Measurements from ENCODE around the gene TOE1.

Gene TOE1

DNA sequence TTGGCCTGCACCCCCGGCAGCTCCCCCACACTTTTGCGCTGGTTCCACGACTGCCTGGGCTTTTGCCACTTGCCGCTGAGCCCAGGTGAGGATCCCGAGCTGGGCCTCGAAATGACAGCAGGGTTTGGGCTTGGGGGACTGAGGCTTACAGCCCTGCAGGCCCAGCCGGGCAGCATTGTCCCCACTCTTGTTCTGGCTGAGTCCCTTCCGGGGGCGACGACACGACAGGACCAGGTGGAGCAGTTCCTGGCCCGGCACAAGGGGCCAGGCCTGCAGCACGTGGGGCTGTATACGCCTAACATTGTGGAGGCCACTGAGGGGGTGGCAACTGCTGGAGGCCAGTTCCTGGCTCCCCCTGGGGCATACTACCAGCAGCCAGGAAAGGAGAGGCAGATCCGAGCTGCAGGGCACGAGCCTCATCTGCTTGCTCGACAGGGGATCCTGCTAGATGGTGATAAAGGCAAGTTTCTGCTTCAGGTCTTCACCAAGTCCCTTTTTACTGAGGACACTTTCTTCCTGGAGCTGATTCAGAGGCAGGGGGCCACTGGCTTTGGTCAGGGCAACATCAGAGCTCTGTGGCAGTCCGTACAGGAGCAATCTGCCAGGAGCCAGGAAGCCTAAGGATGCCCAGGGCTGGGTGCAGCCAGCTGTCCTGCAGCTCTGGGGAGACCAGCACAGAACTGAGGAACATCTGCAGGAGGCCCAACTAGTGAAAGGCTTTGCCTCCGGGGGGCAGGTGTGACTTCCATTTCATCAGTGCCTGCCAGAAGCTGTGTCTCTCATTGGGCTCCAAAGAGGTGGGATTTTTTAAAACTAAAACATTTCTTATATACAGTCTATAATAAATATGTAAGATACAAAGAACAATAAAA lies 12.1 kb upstream of the TOE1 start:
- no peak for DNase-seq

DNA sequence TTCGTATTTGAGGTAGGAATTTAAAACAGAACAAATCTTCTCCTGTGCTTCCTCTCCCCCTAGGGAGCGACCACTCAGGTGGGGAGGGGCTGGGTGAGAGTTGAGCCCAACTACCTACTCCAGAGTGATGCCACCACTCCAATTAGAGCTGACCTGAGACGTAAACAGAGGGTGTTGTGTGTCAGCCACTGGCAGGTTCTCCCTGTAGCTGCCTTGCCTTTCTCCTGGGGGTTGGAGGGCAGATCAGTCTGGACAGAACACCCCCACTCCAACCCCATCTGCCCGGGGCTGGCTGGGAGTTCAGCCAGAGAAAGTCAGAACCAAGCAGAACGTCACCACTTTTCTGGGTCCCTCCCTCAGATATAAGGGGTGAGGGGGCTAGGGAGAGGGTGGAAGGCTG lies 11.3 kb upstream of the TOE1 start:
- no peak for DNase-seq

DNA sequence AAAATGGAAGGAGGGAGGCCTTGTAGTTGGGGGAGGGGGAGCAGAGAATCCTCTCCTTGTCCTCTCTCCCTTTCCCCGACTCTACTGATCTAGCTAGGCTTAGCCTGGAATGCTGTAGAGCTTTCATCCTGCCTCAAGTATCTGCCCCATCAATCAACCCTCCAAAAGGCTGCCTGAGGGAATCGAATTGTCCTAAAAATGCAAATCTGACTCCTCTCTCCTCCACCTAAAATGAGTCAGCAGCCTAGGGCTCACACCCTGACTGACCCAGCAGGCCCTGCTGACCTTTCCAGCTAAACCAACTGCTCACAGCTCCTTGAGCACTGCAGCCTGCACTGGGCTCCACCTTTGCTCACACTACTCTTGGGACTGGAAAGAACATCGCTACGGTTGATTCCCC lies 10.5 kb upstream of the TOE1 start:
- no peak for DNase-seq

DNA sequence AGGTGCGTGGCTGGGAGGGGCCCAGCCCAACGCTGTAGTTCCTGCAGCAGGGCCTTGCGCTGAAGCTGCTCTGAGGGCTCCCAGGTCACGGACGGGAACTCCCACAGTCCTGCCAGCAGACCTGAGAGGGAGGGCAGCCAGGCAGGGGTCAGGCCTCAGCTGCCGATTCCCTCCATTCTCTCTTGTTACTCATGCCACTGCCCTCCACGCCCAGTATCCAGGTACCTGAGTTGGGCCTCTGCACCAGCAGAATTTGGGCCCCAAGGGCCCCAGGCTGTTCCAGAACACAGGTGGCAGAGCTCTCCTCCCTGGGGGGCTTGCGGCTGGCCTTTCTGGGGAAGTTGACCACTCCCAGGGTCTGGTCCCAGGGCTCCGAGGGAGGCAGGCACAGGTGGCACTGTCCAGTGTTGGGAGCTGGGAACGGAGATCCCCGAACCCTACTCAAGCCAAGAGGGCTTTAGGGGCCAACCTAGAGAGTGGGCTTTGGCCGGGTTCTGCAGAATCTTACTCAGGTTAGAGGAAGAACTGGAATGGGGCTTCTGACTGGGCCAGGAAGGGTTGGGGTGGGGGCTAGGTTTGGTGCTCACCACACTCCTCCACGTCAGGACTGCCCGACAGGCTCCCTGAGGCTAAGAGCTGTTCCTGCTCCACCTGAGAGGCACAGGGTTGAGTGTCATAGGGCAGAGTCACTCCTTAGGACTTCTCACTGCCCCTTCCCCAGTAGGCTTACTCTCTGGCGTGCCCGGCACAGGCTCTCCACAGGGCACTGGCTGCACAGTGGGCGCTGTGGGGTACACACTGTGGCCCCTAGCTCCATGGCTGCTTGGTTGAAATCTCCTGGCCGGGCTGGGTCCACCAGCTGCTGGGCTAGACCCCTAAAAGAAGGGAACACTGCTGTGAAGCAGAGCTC lies 8.3 kb upstream of the TOE1 start:
- no peak for DNase-seq

DNA sequence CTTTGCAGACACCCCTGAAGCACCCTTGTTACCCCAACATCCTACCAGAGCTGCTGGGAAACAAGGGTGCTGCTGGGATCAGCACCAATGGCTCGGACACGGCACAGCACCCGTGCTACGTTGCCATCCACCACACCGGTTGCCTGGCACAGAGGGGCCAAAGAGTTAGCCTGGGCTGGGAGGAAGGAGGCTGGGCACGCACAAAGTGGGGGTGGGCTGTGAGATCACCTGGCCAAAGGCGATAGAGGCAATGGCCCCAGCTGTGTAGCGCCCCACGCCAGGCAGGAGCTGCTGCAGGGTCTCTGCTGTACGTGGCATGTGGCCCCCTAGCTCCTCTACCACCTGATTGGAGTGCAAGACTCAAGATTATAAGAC lies 7.6 kb upstream of the TOE1 start:
- no peak for DNase-seq

DNA sequence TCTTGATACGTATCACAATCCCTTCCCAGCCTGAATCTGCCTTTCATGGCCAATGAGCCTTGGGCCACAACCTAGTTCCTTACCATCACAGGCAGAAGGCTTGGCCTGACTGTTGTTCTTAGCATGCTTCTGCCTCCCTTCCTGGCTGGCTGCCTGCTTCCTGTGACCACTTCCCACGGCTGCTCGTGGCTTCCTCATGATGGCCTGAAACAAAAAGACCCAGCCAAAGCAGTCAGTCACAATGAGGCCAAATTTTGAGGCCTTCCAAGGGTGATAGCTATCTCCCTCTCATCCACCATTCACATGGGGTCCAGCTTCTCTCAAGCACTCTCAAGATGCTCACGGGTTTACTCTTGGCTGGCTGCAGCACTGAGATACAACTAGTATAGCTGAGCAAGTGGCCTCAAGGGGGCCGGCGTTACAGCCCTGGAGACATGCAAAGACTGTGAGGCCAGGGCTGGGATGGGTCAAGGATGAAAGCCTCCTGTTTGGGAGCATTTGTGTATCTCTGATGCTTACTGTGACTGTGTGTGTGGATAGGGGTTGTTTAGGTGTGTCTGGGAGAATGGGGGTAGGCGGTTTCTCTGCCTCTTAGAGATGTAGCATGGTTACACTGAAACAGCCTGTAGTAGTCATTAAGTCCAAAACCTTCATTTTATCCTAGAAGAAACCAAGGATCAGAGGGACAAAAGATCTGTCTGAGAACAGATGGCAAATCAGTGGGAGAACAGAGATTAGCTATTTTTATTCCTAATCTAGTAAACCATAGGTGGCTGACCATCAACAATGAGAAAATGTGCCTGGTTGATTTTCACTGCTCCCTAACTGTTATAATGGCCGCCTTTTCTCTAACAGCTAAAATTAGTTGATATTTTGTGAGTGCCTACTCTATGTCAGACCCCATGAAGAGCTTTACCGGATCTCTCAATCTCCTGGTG lies 5.4 kb upstream of the TOE1 start:
- peak; percentile 61 for DNase-seq

DNA sequence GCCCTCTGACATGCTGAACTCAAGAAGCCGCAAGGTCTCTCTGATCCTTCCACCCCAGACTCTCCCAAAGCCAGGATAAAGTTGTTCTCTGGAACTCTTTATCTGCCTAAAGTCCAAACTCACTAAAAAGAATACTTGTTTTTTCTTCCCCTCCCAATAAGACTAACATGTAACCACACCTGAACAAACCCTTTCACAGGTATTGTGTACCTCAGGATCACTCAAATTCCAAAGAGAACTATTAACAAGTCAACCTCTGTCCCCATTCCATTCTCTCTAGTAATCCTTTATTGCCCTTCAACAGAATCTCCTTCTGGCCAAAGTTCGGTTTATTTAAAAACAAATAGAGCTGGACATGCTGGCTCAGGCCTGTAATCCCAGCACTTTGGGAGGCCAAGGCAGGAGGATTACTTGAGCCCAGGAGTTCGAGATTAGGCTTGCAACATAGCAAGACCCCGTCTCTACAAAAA lies 4.1 kb upstream of the TOE1 start:
- no peak for DNase-seq

DNA sequence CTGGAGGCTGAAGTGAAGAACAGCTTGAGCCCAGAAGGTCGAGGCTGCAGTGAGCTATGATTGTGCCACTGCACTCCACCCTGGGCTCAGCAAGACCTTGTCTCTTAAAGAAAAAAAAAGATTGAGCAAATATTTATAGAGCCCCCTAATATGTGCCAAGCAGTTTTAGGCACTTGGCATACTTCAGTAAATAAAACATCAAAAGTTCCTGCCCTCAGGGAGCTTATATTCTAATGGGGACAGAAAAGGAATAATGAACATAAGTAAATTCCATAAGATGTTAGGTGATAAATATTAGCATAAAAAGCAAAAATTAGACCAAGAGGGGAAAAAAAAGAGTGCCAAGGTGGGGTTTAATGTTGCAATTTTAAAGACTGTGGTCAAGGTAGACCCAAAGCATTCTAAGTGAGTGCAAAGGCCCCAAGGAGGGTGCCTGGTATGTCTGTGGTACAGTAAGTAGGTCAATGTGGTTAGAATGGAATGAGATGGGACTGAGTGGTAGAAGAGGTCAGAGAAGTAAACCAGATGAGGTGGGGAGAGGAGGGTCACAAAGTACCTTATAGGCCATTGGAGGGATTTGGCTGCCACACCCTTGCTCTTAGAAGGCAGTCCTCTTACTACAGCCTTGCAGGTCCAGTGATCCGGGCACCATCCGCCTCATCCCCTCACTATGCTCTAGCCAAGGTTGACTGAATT lies 2.2 kb upstream of the TOE1 start:
- DNase-seq, result no peak

DNA sequence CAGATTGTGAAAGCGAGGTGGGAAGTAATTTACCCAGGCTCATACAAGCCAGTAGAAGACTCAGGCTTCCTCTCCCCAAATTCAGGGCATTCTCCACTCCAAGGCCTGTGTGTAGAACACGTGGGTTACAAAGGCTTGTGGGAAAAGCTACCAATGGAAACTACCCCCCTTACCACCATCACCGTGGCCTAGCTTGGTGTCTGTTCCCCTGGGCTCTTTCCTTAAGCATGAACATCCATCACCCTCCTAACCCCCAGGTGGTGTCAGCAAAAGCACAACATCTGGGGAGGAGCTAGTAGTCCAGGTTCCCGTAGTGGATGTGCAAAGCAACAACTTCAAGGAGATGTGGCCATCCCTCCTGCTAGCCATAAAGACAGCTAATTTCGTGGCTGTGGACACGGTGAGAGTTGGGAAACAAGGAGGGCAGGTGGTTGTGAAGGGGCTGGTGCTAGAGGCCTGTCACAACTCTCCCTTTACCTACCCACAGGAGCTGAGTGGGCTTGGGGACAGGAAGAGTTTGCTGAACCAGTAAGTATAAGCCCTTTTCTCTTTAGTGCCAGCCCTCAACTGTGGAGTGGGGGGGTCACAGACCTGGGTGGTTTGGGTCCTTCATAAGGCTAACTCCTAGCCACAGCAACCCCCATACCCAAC lies 971 bp downstream of the TOE1 start:
- DNase-seq, result no peak

DNA sequence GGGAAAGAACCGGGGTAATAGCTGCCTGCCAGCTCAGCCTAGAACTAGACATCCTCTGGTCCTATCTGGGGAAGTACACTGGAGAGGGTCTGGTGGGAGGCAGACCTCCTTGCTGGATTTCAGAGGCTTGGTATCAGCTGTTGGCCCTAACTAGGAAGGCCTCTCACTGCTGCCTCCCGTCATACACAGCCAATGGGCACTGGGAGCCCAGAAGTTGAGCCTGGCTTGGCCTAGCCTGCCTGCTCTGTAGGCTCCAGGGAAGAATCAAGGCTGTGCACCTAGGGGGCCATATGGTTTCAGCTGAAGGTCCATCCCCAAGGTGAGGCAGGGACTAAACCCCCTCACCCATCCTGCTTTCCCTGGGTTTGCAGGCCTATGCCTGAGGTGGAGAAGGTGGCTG lies 4.5 kb downstream of the TOE1 start:
- no peak for DNase-seq

DNA sequence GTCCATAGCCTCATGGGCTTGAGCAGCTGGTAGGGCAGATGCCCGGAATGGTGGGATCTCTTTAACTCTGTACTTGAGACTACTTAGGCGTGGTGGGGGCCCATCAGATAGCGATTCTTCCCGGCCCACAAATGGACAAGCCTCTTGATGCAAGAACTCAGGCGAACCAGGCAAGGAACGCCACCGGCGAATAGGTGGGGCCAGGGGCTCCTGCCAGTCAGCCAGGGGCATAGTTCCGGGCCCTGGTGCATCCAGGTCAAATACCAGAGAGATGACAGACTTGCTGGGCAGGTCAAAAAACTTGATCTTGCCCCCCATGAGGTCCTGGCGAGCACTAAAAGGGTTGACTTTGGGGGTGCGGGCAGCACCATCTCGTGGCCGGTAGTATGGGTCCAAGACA lies 5.0 kb downstream of the TOE1 start:
- DNase-seq, result no peak

DNA sequence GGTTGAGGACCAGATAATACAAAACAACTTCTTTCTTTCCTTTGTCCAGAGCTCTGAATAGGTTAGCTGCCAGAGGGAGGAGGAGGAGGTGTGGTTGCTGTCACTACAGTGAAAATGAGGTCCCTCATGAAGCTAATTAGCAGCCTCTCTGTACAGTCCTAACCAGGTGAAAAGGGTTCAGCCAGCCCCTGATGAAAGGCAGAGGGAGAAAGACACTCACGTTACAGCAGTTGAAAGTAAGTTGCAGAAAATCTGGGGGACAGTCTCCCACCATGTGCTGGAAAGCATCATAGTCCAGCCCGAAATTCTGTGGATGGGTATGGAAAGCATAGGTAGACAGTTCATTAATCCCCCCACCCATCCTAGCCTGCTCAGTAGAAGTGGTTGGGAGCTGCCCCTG lies 6.5 kb downstream of the TOE1 start:
- no peak for DNase-seq

DNA sequence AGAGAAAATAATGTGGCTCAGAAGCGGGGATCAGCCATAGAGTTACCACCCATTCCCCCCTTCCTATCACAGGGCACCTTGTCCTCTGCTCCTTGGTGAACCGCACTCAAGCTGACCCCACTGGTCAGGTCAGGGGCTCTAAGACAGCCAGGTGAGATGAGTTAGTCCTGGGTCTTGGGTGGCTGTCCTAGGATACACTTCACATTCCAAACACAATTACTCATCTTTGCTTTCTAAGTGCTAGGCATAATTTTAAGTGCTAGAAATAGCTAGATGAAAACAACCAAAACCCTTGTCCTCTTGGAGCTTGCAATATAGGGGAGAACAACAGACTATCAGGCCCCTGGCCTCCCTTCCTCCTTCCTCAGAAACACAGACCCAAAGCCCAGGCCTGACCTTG lies 8.1 kb downstream of the TOE1 start:
- DNase-seq, result no peak

DNA sequence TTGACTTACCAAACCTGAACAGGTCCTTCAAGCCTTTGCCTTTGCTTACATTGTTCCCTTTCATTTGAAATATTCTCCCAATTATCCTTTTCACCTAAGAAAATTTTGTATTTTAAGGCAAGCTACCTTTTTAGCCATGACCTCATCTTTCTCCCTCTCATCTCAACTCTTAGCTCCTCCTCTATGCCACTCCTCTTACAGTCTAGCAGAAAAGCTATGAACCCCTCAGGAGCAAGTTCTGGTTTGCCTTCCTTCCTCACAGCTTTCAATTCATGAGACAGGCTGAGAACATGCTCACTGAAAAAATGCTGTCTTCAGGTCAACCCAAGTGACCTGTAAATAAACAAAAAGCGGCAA lies 8.6 kb downstream of the TOE1 start:
- DNase-seq, result no peak

DNA sequence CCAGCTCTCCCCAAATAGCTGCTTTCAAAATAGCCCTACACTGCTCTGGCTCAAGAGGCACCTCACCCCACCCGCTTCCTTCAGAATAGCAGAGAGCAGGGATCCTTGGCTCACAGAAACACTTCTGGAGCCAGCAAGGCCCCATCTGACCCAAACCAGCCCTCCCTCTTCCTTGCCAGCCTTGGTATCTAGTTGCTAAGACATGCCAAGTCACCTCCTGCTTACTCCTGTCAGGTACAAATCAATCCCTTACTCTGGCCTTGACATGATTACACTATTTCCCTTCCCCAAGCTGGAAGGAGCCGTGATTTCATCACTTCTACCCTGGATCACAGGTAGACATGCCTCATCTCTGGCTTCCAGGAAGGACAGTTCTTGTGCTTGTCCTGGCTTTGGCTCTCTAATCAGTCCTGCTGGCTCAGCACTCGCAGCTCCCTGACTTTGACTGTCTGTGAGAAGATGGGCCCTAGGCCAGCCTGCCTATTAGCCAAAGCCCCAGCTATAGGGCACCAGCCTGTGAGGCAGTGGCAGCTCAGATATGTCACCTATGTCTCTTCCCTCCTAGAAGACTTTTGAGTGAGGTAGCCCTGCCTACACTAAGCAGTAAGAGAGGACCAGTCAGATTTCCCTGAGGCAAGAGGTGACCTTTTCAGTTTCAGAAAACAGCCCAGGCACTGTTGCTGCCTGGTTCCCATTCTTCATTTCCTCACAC lies 9.2 kb downstream of the TOE1 start:
- no peak for DNase-seq

DNA sequence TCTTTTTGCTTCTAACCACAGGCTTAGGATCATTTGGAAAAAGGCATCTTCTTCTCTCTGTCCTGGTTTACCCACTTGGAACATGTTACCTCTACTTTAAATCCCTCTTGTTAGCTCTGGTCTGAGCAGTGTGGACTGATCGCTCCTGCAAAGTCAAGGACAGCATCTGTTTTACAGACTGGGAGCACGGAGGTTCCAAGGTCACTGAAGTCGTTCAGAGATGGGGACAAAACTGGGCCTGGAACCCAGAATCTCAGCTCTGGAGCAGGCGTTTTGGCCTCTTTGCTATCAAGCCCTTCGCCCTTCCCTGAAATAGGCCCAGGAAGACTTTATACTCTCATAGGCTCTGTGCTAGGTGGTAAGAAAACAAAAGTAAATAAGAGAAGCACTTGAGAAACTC lies 11.5 kb downstream of the TOE1 start:
- DNase-seq, result no peak

DNA sequence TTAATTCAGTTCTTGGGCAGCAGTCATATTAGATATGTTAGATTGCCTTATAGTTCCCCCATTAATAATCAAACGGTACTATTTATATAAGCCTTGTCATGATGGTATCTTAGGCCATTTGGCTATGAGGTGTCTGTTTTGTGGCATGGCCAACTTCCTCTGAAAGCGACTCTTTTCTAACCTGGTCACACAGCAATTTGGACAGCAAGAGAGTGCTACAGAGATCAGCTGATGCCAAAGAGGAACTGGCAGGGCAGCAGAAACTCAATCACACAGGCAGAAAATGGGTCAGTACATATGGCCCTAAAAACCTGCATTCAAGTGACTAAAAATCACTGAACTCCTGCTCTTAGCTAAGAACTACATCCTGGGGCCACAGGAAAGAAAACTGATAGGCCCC lies 13.7 kb downstream of the TOE1 start:
- no peak for DNase-seq

DNA sequence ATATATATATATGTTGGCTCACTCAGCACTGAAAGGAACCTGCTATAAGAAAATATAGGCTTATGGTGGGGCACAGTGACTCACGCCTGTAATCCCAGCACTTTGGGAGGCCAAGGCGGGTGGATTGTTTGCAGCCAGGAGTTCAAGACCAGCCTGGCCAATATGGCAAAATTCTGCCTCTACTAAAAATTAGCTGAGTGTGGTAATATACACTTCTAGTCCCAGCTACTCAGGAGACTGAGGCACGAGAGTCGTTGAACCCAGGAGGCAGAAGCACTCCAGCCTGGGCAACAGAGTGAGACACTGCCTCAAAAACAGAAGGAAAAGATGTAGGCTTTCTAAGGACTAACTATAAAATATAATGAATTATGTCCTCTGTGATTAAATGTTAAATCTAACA lies 14.9 kb downstream of the TOE1 start:
- DNase-seq, result no peak

DNA sequence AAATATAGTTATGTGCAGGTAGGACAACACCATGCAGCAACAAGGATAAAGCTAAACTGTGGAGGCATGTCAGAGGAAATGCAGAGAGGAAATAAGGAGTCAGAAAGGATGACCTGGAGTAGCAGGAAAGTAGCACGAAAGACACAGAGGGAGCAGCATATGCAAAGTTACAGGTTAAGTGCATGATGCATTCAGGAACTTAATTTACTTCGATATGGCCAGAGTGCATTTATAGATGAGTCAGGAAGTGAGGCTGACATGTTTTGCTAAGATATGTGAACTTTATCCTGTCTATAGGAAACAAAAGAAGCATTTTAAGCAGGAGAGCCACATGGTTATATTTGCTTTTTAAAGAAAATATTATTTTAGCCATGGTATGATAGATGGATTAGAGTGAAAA lies 15.7 kb downstream of the TOE1 start:
- DNase-seq, result no peak

DNA sequence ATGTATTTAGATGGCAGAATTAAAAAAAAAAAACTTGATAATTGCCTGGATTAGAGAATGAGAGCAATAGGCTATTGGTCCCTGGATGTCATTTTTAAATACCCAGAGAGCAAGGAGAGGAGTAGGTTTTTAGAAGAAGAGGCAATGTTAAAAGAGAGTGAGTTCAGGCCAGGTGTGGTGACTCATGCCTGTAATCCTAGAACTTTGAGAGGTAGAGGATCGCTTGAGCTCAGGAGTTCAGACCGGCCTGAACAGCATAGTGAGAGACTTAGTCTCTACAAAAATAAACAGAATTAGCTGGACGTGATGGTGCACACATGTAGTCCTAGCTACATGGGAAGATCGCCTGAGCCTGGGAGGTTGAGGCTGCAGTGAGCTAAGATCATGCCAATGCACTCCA lies 16.2 kb downstream of the TOE1 start:
- no peak for DNase-seq

DNA sequence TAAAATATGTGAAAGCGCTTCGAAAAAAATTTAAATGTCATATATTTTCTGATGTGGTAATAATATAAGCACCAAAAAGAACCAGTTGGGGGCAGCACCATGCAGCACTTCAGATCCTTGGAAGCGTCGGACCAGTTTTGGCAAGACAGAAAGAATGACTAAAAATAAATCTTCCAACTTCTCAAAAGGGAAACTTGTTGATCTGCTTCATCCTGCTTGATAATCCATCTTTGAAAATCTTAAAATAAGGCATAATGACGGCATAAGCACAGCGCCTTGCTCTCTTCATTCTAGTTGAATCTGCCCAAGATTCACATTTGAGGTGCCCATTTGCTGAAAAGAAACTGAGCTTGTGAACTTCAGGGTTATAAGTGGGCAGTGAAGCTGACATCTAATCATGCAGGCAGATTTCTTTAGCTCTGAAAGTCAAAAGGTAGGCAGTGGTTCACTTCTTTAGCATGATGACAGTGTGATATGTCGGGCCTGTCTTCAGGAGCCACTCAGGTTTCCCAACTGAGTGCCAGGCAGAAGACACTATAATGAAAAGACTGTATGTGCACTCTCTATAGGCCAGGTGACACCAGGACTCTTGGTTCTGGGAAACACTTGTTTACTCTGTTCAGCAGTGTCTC lies 20.0 kb downstream of the TOE1 start:
- peak; percentile 41 for DNase-seq
